Measurements from ENCODE around the gene IFIT5.

GRCh38 chr10:89469517-89469916 lies 55.1 kb downstream of the IFIT5 start:
- no peak for TF ChIP-seq POLR2A (IDR thresholded peaks at IDR 0.05; ENCODE audit: low read length)
- no peak for TF ChIP-seq GATA1 (IDR thresholded peaks at IDR 0.05; ENCODE audit: low read depth, low read length)
